HepG2 (cell line): ENCODE results near the gene UST. TPM values are rescaled to one million over a fixed set of nuclear protein-coding genes. Genes with fewer than 3 reads are reported as not detected.

Experiments used
- ADNP ChIP-seq: sonication (generic); formaldehyde crosslinking; IDR thresholded peaks from 2 replicates; pipeline ENCODE4 v1.4.0; 2020; ENCODE audit warnings: missing genetic modification reagents
- AHR ChIP-seq: IDR thresholded peaks from 2 replicates; pipeline ENCODE4 v1.6.1; 2018; ENCODE audit warnings: missing genetic modification reagents, missing compliant biosample characterization
- DNMT1 ChIP-seq: sonication (generic); formaldehyde crosslinking; IDR thresholded peaks from 2 replicates; pipeline ENCODE4 v1.5.1; 2020; ENCODE audit warnings: mild to moderate bottlenecking, missing genetic modification reagents
- KAT8 ChIP-seq: IDR thresholded peaks from 2 replicates; pipeline ENCODE4 v1.6.1; 2016; ENCODE audit warnings: missing genetic modification reagents, missing compliant biosample characterization
- PRMT3 ChIP-seq: sonication (generic); formaldehyde crosslinking; IDR thresholded peaks from 2 replicates; pipeline ENCODE4 v1.8.1; 2022; ENCODE audit warnings: low read depth, mild to moderate bottlenecking, moderate library complexity, missing genetic modification reagents, borderline replicate concordance
- SOX5 ChIP-seq: IDR thresholded peaks from 2 replicates; pipeline ENCODE4 v1.6.1; 2016; ENCODE audit warnings: borderline replicate concordance
- YEATS2 ChIP-seq: sonication (generic); formaldehyde crosslinking; IDR thresholded peaks from 2 replicates; pipeline ENCODE4 v1.4.0; 2020; ENCODE audit warnings: missing genetic modification reagents, borderline replicate concordance
- ZBTB1 ChIP-seq: sonication (generic); formaldehyde crosslinking; IDR thresholded peaks from 2 replicates; pipeline ENCODE4 v1.4.0; 2020; ENCODE audit warnings: missing genetic modification reagents, borderline replicate concordance
- ZNF230 ChIP-seq: sonication (generic); formaldehyde crosslinking; IDR thresholded peaks from 2 replicates; pipeline ENCODE4 v1.4.0; 2020; ENCODE audit warnings: mild to moderate bottlenecking, missing genetic modification reagents
- ZNF354B ChIP-seq: sonication (generic); formaldehyde crosslinking; IDR thresholded peaks from 2 replicates; pipeline ENCODE4 v1.8.0; 2022; ENCODE audit warnings: mild to moderate bottlenecking, missing genetic modification reagents
- ZNF616 ChIP-seq: sonication (generic); formaldehyde crosslinking; IDR thresholded peaks from 2 replicates; pipeline ENCODE4 v1.5.0; 2020; ENCODE audit warnings: low read depth, mild to moderate bottlenecking, missing genetic modification reagents
- ZNF75D ChIP-seq: sonication (generic); formaldehyde crosslinking; IDR thresholded peaks from 2 replicates; pipeline ENCODE4 v1.8.1; 2023; ENCODE audit warnings: missing genetic modification reagents, mild to moderate bottlenecking, borderline replicate concordance
- ZSCAN21 ChIP-seq: sonication (generic); formaldehyde crosslinking; IDR thresholded peaks from 2 replicates; pipeline ENCODE4 v1.8.0; 2022; ENCODE audit warnings: mild to moderate bottlenecking, missing genetic modification reagents, moderate library complexity, borderline replicate concordance
- ZSCAN30 ChIP-seq: sonication (generic); formaldehyde crosslinking; IDR thresholded peaks from 2 replicates; pipeline ENCODE4 v1.5.0; 2020; ENCODE audit warnings: mild to moderate bottlenecking, missing genetic modification reagents
- polyA plus RNA-seq, 8 experiments: library from polyadenylated mRNA; depleted of rRNA in 3 of 8; stranded (reverse) in 7 of 8; unstranded in 1 of 8; fragments of >200 nt; fragmentation: Illumina TruSeq in 4 of 8; extraction: Trizol in 4 of 8; gene quantifications; 2 replicates each; pipeline versions ENCODE4 v1.2.1 to v1.2.3, GENCODE V29; 2011 to 2016; ENCODE audit warnings: low read depth in 4 of 8, missing spikeins in 1 of 8, mixed read lengths in 1 of 8; ENCODE audit not compliant: insufficient read depth in 1 of 8
- total RNA-seq, 5 experiments: library from RNA; depleted of rRNA; stranded (reverse); fragments of >200 nt; fragmentation: Illumina TruSeq; extraction: Trizol; gene quantifications; 2 replicates each; pipeline ENCODE4 v1.2.3, GENCODE V29; 2016; ENCODE audit warnings: low read depth in 1 of 5
- TF ChIP-seq, protein P1 (sequence below): sonication (generic); formaldehyde crosslinking; IDR thresholded peaks from 2 replicates; pipeline ENCODE4 v1.5.0; 2020; ENCODE audit warnings: mild to moderate bottlenecking, missing genetic modification reagents
- TF ChIP-seq, protein P2 (sequence below): sonication (generic); formaldehyde crosslinking; IDR thresholded peaks from 2 replicates; pipeline ENCODE4 v1.4.0; 2020; ENCODE audit warnings: mild to moderate bottlenecking, missing genetic modification reagents
- TF ChIP-seq, protein P3 (sequence below): sonication (generic); formaldehyde crosslinking; conservative IDR thresholded peaks from 2 replicates; pipeline ENCODE4 v1.4.0; 2020; ENCODE audit warnings: missing genetic modification reagents
- TF ChIP-seq, protein P4 (sequence below): IDR thresholded peaks from 2 replicates; pipeline ENCODE4 v1.6.1; 2018; ENCODE audit warnings: missing genetic modification reagents, mild to moderate bottlenecking, missing compliant biosample characterization
- TF ChIP-seq, protein P5 (sequence below): sonication (generic); formaldehyde crosslinking; IDR thresholded peaks from 2 replicates; pipeline ENCODE4 v1.4.0; 2020; ENCODE audit warnings: missing genetic modification reagents, borderline replicate concordance

Gene UST
- total and polyA plus RNA-seq, 2 of the 13 experiments (the other 11 are each of a cell fraction or from before 2014, with no cell fraction given): 0.27 TPM; not detected in 1

DNA sequence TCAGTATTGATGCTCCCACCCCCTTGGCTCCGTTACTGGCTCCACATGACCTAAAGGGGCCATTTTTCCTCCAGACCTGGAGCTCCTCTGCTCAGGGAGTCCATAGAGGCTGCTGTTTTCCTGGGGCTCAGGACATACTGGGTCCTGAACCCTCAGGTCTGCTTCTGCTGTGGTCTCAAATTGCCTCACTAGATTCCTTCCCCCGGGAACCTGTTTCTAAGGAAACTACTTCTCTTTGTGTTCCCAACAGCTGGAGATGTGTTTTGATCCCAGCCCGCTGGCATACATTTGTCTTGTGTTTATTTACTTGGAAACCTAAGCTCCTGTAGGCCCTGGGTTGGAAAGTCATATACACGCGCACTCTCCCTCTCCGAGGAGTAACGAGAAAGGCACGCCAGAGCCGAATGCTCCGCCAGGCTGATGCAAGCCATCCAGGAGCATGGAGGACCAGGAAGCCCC, 222.8 kb downstream of the UST start (continued):
- TF ChIP-seq ZSCAN30 (CRISPR knock-in tag) (0 out of 2 replicates have a peak, but pooled peaks have one; percentile 44), KAT8 (no peak), ZNF75D (0 out of 2 replicates have a peak, but pooled peaks have one; percentile 41), ZSCAN21 (CRISPR knock-in tag) (no peak), ZNF230 (no peak), SOX5 (CRISPR knock-in tag) (no peak), DNMT1 (CRISPR knock-in tag) (no peak), PRMT3 (CRISPR knock-in tag) (no peak), AHR (CRISPR knock-in tag) (no peak), ZBTB1 (CRISPR knock-in tag) (no peak), ZNF354B (CRISPR knock-in tag) (no peak), YEATS2 (CRISPR knock-in tag) (no peak), ADNP (CRISPR knock-in tag) (no peak), ZNF616 (CRISPR knock-in tag) (no peak)
- TF ChIP-seq, protein P1, sequence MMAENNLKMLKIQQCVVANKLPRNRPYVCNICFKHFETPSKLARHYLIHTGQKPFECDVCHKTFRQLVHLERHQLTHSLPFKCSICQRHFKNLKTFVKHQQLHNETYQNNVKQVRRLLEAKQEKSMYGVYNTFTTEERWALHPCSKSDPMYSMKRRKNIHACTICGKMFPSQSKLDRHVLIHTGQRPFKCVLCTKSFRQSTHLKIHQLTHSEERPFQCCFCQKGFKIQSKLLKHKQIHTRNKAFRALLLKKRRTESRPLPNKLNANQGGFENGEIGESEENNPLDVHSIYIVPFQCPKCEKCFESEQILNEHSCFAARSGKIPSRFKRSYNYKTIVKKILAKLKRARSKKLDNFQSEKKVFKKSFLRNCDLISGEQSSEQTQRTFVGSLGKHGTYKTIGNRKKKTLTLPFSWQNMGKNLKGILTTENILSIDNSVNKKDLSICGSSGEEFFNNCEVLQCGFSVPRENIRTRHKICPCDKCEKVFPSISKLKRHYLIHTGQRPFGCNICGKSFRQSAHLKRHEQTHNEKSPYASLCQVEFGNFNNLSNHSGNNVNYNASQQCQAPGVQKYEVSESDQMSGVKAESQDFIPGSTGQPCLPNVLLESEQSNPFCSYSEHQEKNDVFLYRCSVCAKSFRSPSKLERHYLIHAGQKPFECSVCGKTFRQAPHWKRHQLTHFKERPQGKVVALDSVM (CRISPR knock-in tag): no peak
- TF ChIP-seq, protein P2, sequence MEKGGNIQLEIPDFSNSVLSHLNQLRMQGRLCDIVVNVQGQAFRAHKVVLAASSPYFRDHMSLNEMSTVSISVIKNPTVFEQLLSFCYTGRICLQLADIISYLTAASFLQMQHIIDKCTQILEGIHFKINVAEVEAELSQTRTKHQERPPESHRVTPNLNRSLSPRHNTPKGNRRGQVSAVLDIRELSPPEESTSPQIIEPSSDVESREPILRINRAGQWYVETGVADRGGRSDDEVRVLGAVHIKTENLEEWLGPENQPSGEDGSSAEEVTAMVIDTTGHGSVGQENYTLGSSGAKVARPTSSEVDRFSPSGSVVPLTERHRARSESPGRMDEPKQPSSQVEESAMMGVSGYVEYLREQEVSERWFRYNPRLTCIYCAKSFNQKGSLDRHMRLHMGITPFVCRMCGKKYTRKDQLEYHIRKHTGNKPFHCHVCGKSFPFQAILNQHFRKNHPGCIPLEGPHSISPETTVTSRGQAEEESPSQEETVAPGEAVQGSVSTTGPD: no peak
- TF ChIP-seq, protein P3, sequence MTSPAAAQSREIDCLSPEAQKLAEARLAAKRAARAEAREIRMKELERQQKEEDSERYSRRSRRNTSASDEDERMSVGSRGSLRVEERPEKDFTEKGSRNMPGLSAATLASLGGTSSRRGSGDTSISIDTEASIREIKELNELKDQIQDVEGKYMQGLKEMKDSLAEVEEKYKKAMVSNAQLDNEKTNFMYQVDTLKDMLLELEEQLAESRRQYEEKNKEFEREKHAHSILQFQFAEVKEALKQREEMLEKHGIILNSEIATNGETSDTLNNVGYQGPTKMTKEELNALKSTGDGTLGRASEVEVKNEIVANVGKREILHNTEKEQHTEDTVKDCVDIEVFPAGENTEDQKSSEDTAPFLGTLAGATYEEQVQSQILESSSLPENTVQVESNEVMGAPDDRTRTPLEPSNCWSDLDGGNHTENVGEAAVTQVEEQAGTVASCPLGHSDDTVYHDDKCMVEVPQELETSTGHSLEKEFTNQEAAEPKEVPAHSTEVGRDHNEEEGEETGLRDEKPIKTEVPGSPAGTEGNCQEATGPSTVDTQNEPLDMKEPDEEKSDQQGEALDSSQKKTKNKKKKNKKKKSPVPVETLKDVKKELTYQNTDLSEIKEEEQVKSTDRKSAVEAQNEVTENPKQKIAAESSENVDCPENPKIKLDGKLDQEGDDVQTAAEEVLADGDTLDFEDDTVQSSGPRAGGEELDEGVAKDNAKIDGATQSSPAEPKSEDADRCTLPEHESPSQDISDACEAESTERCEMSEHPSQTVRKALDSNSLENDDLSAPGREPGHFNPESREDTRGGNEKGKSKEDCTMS (CRISPR knock-in tag): no peak
- TF ChIP-seq, protein P4, sequence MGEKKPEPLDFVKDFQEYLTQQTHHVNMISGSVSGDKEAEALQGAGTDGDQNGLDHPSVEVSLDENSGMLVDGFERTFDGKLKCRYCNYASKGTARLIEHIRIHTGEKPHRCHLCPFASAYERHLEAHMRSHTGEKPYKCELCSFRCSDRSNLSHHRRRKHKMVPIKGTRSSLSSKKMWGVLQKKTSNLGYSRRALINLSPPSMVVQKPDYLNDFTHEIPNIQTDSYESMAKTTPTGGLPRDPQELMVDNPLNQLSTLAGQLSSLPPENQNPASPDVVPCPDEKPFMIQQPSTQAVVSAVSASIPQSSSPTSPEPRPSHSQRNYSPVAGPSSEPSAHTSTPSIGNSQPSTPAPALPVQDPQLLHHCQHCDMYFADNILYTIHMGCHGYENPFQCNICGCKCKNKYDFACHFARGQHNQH (CRISPR knock-in tag): no peak
- TF ChIP-seq, protein P5, sequence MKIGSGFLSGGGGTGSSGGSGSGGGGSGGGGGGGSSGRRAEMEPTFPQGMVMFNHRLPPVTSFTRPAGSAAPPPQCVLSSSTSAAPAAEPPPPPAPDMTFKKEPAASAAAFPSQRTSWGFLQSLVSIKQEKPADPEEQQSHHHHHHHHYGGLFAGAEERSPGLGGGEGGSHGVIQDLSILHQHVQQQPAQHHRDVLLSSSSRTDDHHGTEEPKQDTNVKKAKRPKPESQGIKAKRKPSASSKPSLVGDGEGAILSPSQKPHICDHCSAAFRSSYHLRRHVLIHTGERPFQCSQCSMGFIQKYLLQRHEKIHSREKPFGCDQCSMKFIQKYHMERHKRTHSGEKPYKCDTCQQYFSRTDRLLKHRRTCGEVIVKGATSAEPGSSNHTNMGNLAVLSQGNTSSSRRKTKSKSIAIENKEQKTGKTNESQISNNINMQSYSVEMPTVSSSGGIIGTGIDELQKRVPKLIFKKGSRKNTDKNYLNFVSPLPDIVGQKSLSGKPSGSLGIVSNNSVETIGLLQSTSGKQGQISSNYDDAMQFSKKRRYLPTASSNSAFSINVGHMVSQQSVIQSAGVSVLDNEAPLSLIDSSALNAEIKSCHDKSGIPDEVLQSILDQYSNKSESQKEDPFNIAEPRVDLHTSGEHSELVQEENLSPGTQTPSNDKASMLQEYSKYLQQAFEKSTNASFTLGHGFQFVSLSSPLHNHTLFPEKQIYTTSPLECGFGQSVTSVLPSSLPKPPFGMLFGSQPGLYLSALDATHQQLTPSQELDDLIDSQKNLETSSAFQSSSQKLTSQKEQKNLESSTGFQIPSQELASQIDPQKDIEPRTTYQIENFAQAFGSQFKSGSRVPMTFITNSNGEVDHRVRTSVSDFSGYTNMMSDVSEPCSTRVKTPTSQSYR (CRISPR knock-in tag): no peak
